Stromal cell of bone marrow (primary cell): Measurements from ENCODE around the gene INTU.

Experiments used
- DNase-seq: peaks from one replicate; pipeline ENCODE4 v3.0.0-alpha.2; 2012; ENCODE audit warnings: low read depth

Gene INTU

DNA sequence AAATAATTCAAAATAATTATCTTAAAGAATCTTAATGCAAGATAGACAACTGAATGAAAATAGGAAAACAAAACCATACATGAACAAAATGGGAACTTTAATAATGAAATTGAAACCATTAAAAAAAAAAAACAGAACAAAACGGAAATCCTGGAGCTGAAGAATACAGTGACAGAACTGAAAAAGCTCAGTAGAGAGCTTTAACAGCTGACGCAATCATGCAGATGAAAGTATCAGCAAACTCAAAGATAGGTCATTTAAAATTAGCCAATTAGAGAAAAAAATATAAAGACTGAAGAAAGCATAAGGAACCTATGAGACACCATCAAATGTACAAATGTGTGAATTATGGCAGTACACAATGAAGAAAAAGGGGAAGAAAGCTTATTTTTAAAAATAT is 116.2 kb downstream of the INTU start:
- no peak for DNase-seq

- DNase-seq = no peak
These were observed 124.1 kb downstream of the INTU start for GRCh38 chr4:127756906-127757305.

GRCh38 chr4:127759228-127759820 is 126.6 kb downstream of the INTU start:
- no peak for DNase-seq

DNA sequence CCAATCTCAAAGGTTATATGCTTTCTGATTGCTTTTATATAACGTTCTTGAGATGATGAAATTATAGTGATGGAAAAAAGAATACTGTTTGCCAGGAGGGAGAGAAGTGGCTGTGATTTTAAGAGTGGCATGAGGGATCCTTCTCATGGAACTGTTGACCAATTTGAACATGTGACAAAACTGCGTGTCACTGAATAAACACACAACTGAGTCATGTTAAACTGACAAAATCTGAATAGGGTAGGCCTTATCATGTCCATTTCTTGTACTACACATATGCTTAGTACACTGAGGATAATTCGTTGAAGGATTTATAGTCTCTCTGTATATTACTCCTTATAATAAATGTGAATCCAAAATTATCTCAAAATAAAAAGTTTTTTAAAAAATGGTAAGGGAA is 127.1 kb downstream of the INTU start:
- peak; percentile 20 for DNase-seq

GRCh38 chr4:127771535-127772275 is 138.9 kb downstream of the INTU start:
- DNase-seq = no peak

DNA sequence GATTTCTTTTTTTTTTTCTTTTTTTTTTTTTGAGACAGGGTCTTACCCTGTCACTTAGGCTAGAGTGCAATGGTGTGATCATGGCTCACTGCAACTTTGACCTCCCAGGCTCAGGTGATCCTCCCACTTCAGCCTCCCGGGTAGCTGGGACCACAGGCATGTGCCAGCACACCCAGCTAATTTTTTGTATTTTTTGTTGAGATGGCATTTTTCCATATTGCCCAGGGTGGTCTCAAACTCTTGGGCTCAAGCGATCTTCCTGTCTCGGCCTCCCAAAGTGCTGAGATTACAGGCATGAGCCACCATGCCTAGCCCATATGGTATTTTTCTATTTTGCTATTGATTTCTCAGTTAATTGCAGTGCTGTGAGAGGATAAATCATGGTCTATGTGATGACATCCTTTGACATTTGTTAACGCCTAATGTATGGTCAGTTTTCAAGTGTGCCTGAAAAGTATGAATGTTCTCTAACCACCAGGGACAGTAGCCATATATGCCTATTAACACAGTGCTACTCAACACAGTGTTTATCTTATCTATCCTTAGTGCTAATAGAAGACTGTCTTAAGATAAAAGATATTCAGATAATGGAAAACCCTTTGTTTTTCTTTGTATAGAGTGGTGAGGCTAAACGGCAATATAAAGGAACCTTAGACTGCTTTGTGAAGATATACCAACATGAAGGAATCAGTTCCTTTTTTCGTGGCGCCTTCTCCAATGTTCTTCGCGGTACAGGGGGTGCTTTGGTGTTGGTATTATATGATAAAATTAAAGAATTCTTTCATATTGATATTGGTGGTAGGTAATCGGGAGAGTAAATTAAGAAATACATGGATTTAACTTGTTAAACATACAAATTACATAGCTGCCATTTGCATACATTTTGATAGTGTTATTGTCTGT is 140.3 kb downstream of the INTU start:
- DNase-seq = no peak

DNA sequence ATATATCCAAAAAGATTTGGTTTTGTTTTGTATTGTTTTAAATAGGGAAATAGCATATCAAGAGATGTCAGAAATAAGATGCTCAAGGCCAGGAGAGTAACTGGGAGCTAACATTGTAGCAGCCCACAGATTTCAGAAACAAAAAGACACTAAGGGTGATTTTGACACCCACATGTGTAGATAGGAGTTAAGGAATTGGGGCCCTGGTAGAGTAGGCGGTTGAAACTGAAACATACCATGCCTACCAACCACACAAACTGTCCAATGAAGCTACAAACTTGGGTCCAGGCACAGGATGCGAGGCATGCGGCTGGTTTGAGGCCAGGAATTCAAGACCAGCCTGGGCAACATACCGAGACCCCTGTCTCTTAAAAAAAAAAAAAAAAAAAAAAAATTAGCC is 143.1 kb downstream of the INTU start:
- DNase-seq = no peak
